Skin epidermis (tissue), 12 donors: ENCODE measurements around the gene RRP9.

Source experiments
- H3K27ac ChIP-seq, 21 experiments: fragments of 200-600 bp; sonication (generic) in 11 of 21; one replicate each; pipeline ENCODE4 v1.5.0; 2020; ENCODE audit warnings: mild to moderate bottlenecking in 3 of 21, inconsistent platforms in 2 of 21, moderate library complexity in 2 of 21
- H3K4me3 ChIP-seq, 7 experiments: fragments of 200-600 bp; sonication (generic) in 2 of 7; one replicate each; pipeline ENCODE4 v1.5.0; 2020; ENCODE audit warnings: inconsistent platforms in 2 of 7, mild to moderate bottlenecking in 2 of 7, moderate library complexity in 1 of 7

The RRP9 gene

GRCh38 chr3:51943451-51944391, 2.0 kb upstream of the RRP9 start:
- H3K27ac ChIP-seq = peak overlapping the region in 18 of 21 experiments; percentile 79 to 97 (median 90)
- peak overlapping the region in 1 of 7 experiments; percentile 56 for H3K4me3 ChIP-seq

- Histone ChIP-seq H3K27ac (peak overlapping the region; percentile 68 to 97 (median 90)), H3K4me3 (peak overlapping the region; percentile 46 to 94 (median 56))
These were observed 1.1 kb upstream of the RRP9 start for GRCh38 chr3:51942603-51943450.

- H3K4me3 ChIP-seq = peak overlapping the region; percentile 56 to 94 (median 68)
- H3K27ac ChIP-seq = peak overlapping the region in 18 of 21 experiments; percentile 37 to 94 (median 78)
These were observed 274 bp downstream of the RRP9 start for GRCh38 chr3:51941463-51941797.

GRCh38 chr3:51940648-51941462, 849 bp downstream of the RRP9 start:
- H3K27ac ChIP-seq = peak overlapping the region in 18 of 21 experiments; percentile 37 to 94 (median 78)
- peak overlapping the region; percentile 56 to 94 (median 68) for H3K4me3 ChIP-seq

GRCh38 chr3:51938780-51939425, 2.8 kb downstream of the RRP9 start:
- Histone ChIP-seq H3K27ac (no peak overlapping the region), H3K4me3 (no peak overlapping the region)

- Histone ChIP-seq H3K4me3 (no peak overlapping the region), H3K27ac (no peak overlapping the region)
These were observed 3.9 kb downstream of the RRP9 start for GRCh38 chr3:51937611-51938450.

GRCh38 chr3:51937014-51937413, 4.7 kb downstream of the RRP9 start:
- no peak overlapping the region for H3K27ac ChIP-seq
- no peak overlapping the region for H3K4me3 ChIP-seq

- no peak overlapping the region for H3K27ac ChIP-seq
- no peak overlapping the region for H3K4me3 ChIP-seq
These were observed 5.6 kb downstream of the RRP9 start for GRCh38 chr3:51935886-51936755.

GRCh38 chr3:51934991-51935885, 6.5 kb downstream of the RRP9 start:
- H3K4me3 ChIP-seq = no peak overlapping the region
- no peak overlapping the region for H3K27ac ChIP-seq

- no peak overlapping the region for H3K27ac ChIP-seq
These were observed 7.4 kb downstream of the RRP9 start for GRCh38 chr3:51934139-51934850.

GRCh38 chr3:51933471-51934138, 8.1 kb downstream of the RRP9 start:
- H3K27ac ChIP-seq = no peak overlapping the region
- no peak overlapping the region for H3K4me3 ChIP-seq

More at GRCh38 chr3:51934139-51934850, 7.4 kb downstream of the RRP9 start:
- no peak overlapping the region for H3K4me3 ChIP-seq

GRCh38 chr3:51932471-51933370, 9.0 kb downstream of the RRP9 start:
- Histone ChIP-seq H3K4me3 (no peak overlapping the region), H3K27ac (no peak overlapping the region)

- no peak overlapping the region for H3K27ac ChIP-seq
- H3K4me3 ChIP-seq = no peak overlapping the region
These were observed 9.9 kb downstream of the RRP9 start for GRCh38 chr3:51931756-51932155.

GRCh38 chr3:51930439-51930838, 11.3 kb downstream of the RRP9 start:
- Histone ChIP-seq H3K27ac (no peak overlapping the region), H3K4me3 (no peak overlapping the region)
